ENCODE results near the gene SERPING1.

SERPING1 gene

DNA sequence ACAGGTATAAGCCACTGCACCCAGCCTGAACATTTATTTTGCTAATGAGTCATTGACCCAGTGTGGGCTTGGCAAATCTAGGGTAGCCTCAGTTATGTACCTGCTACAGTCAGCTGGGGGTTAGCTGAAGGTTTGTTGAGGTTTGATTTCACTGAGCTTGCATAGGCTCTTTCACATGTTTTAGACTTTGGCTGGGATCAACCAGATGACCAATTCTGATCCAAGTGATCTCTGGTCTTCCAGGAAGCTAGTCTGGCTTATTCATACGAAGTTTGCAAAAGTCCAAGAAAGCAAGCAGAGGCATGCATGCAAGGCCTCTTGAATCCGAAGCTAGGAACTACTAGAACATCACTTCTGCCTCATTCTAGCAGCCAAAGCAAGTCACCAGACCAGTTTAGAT lies 21.0 kb downstream of the SERPING1 start:
- ATAC-seq (no peak), DNase-seq (no peak)
- Mint-ChIP-seq H3K4me1 (no peaks in the 10 kb centered on the region), H3K4me3 (no peak overlapping the region), H3K27ac (no peak overlapping the region), H3K27me3 (no peaks in the 10 kb centered on the region), H3K9me3 (peaks cover 0 to 7% of the 10 kb centered on the region in 2 donors)

DNA sequence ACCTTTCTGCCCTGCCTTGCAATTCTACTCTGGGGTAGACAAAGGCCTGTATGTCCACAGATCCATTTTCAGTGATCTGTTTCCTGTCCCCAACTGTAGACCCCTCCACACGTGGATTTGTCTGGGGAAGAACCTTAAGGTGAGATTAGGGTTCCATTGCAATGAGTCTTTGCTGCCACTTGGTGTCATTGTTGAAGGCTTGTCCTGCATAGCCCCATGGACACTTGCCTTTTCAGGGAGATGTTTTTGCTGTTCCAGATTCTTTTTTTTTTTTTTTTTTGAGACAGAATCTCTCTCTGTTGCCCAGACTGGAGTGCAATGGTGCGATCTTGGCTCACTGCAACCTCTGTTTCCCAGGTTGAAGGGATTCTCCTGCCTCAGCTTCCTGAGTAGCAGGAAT lies 21.8 kb downstream of the SERPING1 start:
- DNase-seq (no peak), ATAC-seq (no peak)
- no peak overlapping the region for H3K4me3 Mint-ChIP-seq
- no peaks in the 10 kb centered on the region for H3K4me1 Mint-ChIP-seq
- peaks cover 0 to 7% of the 10 kb centered on the region in 2 donors for H3K9me3 Mint-ChIP-seq
- H3K27ac Mint-ChIP-seq: no peak overlapping the region
- H3K27me3 Mint-ChIP-seq: no peaks in the 10 kb centered on the region

DNA sequence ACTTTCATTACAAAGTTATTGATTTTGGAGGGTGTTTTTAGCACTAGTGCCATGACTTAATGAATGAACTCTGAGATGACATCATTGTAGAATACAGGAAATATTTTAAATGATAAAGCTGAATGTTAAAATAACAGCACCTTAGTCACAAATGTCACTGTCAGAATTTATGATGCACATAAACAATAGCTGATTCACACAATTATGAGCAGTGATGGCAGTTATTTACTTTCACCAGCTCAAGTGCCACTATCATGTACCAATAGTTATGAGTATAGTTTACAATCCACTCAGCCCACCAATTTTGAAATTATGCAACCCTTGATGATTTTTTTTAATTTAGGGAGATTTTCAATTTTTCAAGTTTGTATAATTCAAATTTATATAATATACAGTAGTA lies 23.0 kb downstream of the SERPING1 start:
- Mint-ChIP-seq H3K4me3 (no peak overlapping the region), H3K27ac (no peak overlapping the region), H3K27me3 (no peaks in the 10 kb centered on the region), H3K4me1 (no peaks in the 10 kb centered on the region), H3K9me3 (peaks cover 0 to 7% of the 10 kb centered on the region in 2 donors)
- ATAC-seq: no peak
- no peak for DNase-seq

DNA sequence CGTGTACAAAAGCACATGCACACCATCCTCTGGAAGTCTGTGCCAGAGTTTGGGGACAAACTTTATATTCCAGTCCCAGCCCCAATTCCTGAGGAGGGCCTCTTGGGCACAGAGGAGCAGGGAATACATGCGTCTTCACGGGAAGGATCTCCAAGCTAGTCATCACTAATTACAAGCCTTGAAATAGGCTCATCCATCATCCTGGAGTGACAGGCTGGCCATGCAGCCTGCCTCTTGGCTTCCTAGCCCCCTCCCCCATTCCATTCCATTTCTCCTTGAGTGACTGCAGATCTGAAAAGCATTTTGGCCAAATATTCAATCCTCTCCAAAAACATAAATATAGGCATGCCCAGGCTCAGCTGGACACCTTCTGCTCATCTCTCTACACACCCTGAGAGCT lies 24.8 kb downstream of the SERPING1 start:
- Mint-ChIP-seq H3K4me1 (no peaks in the 10 kb centered on the region), H3K4me3 (no peak overlapping the region), H3K27me3 (no peaks in the 10 kb centered on the region), H3K9me3 (peaks cover 0 to 7% of the 10 kb centered on the region in 2 donors), H3K27ac (no peak overlapping the region)
- no peak for ATAC-seq
- DNase-seq: no peak

DNA sequence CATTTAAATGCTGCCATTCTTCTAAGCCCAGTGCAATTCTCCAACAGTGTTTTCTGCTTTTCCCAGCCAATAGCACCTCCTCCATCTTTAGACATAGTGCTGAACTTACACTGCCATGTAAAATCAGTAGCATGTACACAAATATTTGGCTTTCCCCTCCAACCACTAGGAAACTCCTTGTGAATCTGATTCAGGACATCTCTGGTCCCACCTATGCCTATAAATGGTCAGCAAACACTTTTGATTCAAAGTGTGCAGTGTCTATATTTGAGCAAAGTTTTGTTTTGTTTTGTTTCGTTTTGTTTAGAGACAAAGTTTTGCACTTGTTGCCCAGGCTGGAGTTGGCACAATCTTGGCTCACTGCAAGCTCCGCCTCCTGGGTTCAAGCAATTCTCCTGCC lies 27.4 kb downstream of the SERPING1 start:
- no peak overlapping the region for H3K4me3 Mint-ChIP-seq
- ATAC-seq: no peak

DNA sequence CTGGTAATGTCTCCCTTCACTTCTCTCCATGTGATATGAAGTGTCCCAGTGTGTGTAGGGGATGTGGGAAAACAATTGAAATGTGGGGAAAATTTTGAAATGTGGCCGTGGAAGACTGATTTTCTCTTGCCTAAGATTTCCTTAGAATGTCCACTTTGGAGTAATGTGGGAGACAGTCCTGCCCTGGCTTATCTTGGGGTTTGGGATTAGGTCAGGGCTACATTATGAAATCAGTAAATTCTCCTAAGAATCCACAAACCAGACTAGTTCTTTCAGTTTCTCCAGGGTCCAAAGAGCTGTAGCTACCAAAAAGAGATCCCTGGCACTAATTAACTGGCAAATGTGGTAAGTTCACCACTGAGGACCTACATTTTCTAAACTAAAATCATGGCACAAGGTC lies 29.4 kb downstream of the SERPING1 start:
- no peak for ATAC-seq
- Mint-ChIP-seq H3K27ac (no peak overlapping the region), H3K4me3 (no peak overlapping the region), H3K9me3 (no peaks in the 10 kb centered on the region), H3K4me1 (no peaks in the 10 kb centered on the region), H3K27me3 (peaks cover 10% of the 10 kb centered on the region)
- no peak for DNase-seq

More for the DNA sequence above, 27.4 kb downstream of the SERPING1 start:
- Mint-ChIP-seq H3K4me1 (no peaks in the 10 kb centered on the region), H3K27ac (no peak overlapping the region), H3K9me3 (no peaks in the 10 kb centered on the region), H3K27me3 (no peaks in the 10 kb centered on the region)
- DNase-seq: no peak

DNA sequence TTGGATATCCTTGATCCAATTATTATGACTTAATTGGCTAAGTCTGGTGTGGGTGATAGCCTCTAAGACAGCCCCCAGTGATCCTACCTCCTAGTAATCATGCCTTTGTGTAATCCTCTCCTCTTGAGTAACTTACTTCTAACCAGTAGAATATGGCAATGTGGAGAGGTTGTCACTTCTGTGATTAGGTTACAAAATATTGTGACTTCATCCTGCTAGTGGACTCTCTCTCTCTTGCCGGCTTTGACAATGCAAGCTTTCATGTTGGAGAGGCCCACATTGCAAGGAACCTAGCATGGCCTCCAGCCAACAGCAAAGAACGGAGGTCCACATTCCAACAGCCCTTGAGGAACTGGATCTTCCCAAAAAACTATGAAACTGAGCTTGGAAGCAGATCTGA lies 32.7 kb downstream of the SERPING1 start:
- no peaks in the 10 kb centered on the region for H3K9me3 Mint-ChIP-seq
- no peak for DNase-seq

DNA sequence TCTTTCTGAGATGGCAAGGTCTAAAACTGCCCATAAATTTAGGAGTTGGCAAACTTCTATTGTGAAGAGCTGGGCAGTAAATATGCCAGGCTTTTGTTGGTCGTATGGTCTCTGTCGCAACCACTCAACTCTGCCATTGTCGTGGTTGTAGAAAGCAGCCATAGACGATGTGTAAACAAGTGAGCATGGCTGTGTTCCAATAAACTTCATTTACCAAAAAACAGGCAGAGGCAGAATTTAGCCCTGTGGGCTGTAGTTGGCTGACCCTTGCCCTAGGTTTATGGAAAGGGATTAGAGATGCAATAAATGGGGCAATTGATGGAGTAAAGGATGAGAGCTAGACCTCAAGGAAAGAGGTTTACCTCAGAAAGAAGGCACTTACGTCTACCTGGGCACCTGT lies 34.6 kb downstream of the SERPING1 start:
- H3K4me3 Mint-ChIP-seq: no peak overlapping the region
- no peak overlapping the region for H3K27ac Mint-ChIP-seq
- ATAC-seq (no peak), DNase-seq (no peak)
- H3K27me3 Mint-ChIP-seq: peaks cover 28% of the 10 kb centered on the region
- H3K9me3 Mint-ChIP-seq: no peaks in the 10 kb centered on the region
- H3K4me1 Mint-ChIP-seq: no peaks in the 10 kb centered on the region

More for the DNA sequence above, 32.7 kb downstream of the SERPING1 start:
- Mint-ChIP-seq H3K4me1 (no peaks in the 10 kb centered on the region), H3K27ac (no peak overlapping the region), H3K27me3 (peaks cover 26% of the 10 kb centered on the region), H3K4me3 (no peak overlapping the region)
- no peak for ATAC-seq

DNA sequence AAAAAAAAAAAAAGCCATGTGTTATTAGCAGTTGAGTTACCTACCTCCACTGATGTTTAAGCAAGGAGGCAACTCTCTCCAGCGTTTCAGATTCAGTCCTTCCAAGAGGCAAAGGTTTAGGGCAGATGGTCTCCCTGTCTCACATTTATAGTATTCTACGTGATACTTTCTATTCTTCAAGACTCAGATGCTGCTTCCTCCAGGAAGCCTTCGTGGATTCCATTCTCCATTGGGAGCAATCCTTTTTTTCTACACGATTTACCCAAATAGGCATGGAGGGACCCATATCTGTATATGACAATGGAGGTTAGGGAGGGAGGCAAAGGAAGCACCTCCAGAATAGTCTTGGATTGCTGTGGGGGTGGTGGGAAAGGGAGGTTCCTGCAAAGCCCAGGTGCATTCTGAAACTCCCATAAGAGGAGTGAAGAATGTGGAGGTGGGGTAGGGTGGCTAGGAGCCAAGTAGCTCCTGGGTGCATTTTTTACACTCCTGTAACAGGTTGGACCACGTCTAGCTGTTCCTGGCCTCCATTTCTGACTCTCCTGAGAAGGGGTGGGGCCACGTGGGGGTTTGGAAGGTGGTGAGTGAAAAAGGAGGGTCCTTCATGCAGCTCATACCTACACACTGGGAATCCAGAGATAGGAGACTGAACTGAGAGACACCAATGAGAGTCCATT lies 36.0 kb downstream of the SERPING1 start:
- no peaks in the 10 kb centered on the region for H3K9me3 Mint-ChIP-seq
- no peak overlapping the region for H3K4me3 Mint-ChIP-seq
- no peak overlapping the region for H3K27ac Mint-ChIP-seq
- peaks cover 37% of the 10 kb centered on the region for H3K27me3 Mint-ChIP-seq
- DNase-seq: no peak
- ATAC-seq: no peak
- peaks cover 10% of the 10 kb centered on the region for H3K4me1 Mint-ChIP-seq

DNA sequence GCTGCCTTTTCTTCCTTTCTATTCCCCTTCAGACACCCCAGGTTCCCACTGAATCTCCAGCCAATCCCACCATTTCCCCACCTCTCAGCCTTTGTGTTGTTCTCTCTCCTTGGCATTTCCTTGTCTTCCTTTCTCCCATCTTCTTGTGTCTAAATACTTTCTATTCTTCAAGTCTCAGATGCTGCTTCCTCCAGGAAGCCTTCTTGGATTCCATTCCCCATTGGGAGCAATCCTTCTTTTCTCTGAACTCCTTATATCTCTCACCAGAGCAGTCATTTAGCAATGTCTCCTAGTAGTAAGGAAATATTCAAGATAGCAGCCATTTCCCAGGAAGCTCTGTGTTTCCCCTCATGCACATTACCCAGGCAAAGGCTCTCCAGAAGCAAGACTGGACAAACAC lies 36.8 kb downstream of the SERPING1 start:
- ATAC-seq: no peak
- H3K27me3 Mint-ChIP-seq: peaks cover 37% of the 10 kb centered on the region
- H3K9me3 Mint-ChIP-seq: no peaks in the 10 kb centered on the region

DNA sequence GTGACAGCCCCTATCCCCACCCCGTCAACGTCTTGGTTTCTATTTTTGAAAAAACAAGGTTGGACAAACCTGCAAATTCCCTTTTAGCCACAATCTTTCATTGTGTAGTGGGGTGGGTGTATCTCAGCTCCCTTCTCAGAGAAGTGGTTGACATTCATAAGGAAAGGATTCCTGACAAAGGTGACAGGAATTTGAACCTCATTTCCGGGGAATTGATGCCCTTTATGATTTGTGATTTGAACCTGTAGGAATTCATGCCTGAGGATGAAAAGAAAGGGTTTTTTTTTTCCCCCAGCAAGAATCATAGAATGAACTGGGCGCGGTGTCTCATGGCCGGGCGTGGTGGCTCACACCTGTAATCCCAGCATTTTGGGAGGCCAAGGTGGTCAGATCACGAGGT lies 37.8 kb downstream of the SERPING1 start:
- H3K27me3 Mint-ChIP-seq: peaks cover 39% of the 10 kb centered on the region
- no peak overlapping the region for H3K27ac Mint-ChIP-seq
- H3K9me3 Mint-ChIP-seq: no peaks in the 10 kb centered on the region
- no peak for DNase-seq
- H3K4me1 Mint-ChIP-seq: peaks cover 26% of the 10 kb centered on the region
- ATAC-seq: no peak
- no peak overlapping the region for H3K4me3 Mint-ChIP-seq

More for the DNA sequence above, 36.8 kb downstream of the SERPING1 start:
- Mint-ChIP-seq H3K4me3 (no peak overlapping the region), H3K4me1 (peaks cover 17% of the 10 kb centered on the region), H3K27ac (no peak overlapping the region)
- no peak for DNase-seq

DNA sequence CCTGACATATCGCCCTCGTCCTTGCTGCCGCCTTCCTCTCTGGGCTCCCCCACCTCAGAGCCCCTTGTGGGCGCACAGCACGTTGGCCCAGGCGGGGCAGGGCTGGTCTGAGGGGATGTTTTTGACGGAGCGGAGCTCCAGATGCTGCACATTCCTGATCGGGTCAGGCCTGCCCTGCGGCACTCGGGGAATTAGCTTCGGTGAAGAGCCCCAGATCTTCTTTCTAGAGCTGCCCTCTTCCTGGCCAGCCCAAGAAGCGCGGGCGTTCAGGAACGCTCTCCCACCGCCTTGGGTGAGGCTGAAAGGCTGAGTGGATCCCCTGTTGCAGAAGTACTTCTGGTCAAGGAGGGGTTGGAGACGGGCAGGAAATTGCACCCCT lies 40.1 kb downstream of the SERPING1 start:
- Mint-ChIP-seq H3K27ac (peak overlapping the region; percentile 42 to 96), H3K4me3 (peak overlapping the region; percentile 84 to 91), H3K9me3 (no peaks in the 10 kb centered on the region), H3K4me1 (peaks cover 31% of the 10 kb centered on the region), H3K27me3 (peaks cover 36% of the 10 kb centered on the region)
- DNase-seq (no peak), ATAC-seq (no peak)

DNA sequence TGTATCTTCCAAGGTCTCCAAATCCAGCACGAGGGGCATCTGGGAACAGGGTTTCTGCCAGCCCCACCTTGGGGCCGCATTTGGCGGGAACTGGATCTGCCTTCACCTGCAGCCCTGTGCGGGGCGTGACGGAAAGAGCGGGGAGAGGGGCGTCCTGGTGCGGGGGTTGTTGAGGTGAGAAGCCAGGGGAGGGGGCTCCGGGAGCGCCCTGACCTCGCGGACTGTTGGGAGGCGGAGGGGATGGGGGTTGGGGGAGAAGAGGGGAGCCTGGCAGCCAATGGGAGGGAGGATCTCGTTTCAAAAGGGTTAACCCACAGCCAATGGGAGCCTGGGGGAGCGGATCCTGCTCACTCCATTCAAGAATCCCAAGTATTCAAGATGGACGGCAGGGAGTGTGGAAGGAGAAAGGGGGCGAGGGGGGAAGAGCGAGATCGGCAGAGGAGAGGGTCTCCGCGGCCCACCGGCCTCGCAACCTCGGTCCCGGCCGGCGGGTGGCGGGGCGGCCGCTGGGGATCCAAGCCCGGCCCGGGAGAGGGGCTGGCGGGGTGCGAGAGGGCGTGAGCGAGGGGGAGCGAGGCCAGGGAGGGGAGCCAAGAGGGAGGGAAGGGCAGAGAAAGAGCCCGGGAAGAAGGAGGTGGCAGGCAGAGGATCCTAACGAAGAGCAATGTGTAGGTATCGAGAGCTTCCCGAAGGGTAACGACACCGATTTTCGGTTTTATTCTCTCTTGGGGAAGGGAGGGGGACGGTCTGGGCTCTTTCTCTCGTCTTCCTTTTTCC lies 40.7 kb downstream of the SERPING1 start:
- Mint-ChIP-seq H3K4me3 (peak overlapping the region; percentile 84 to 91), H3K4me1 (peaks cover 31% of the 10 kb centered on the region), H3K27me3 (peaks cover 38% of the 10 kb centered on the region), H3K9me3 (no peaks in the 10 kb centered on the region), H3K27ac (peak overlapping the region; percentile 94 to 96)
- ATAC-seq (peak; percentile 50), DNase-seq (no peak)

DNA sequence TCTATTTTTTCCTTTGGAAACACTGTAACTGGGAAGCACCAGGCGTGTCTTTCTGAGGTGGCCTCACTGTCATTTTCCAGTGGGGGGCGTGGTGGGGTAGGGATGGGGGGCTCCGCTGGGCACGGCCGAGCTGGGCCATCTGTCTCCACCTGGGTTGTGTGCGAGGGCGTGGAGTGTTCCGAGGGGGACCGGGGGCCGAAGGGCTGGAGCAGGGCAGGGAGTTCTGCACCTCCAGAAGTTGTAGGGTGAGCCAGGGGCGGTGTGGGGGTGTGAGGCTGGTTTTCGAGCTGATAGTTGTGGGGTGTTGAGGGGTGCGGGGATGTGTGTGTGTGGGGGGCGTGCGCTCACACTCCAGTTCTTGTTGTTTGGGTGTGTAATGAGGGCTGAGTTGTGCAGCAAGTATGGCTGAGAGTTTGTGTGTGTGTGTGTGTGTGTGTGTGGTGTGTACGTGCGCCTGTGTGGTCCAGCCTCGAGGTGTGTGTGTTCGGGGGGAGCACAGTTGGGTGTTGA lies 41.4 kb downstream of the SERPING1 start:
- H3K4me1 Mint-ChIP-seq: peaks cover 31% of the 10 kb centered on the region
- ATAC-seq: peak; percentile 52

DNA sequence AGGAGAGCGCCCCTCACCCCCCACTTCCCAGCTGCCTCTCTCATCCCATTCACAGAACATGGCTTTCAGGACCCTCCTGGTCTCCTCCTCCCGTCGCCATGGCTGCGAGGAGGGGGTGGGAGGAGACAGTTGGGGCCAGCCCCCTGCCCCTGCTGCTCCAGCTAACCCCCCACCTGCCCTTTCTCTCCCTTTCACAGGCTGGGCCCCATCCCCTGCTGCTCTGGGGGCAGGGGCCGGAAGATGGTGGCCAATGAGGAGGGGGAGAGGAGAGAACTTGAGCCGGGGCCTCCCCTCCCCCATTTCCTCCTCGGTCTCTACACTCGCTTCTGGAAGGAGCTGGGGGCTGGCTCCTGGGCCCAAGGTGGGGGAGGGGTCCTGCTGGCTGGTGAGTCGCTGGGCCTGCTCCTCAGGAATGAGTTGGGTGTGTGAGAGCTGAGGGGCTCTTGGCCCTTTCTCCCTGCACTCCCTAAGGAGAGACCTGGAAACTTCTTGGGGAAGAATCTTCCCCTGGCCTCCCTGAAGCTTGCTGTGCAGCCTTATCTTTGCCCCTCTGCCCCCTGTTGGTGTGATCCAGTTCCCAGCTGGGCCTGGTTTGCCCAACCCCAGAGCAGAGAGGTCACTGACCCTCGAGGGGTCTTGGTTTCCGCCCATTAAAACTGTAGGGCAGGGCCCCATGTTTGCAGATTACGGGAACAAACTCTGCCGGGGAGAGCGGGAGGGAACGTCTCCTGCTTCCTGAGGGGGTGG lies 42.0 kb downstream of the SERPING1 start:
- Mint-ChIP-seq H3K27ac (peak overlapping the region; percentile 46 to 94), H3K4me3 (peak overlapping the region; percentile 84 to 91), H3K9me3 (no peaks in the 10 kb centered on the region), H3K27me3 (peaks cover 34% of the 10 kb centered on the region), H3K4me1 (peaks cover 32% of the 10 kb centered on the region)
- ATAC-seq (peak; percentile 50), DNase-seq (no peak)

More for the DNA sequence above, 41.4 kb downstream of the SERPING1 start:
- no peak for DNase-seq
- no peaks in the 10 kb centered on the region for H3K9me3 Mint-ChIP-seq
- H3K27ac Mint-ChIP-seq: peak overlapping the region; percentile 94 to 96
- H3K4me3 Mint-ChIP-seq: peak overlapping the region; percentile 84 to 91
- H3K27me3 Mint-ChIP-seq: peaks cover 40% of the 10 kb centered on the region
